Glutamatergic neuron (in vitro differentiated cells): ENCODE measurements around the gene DEXI. TPM values are rescaled to one million over a fixed set of nuclear protein-coding genes. Genes with fewer than 3 reads are reported as not detected.

ENCODE experiments used
- DNase-seq: peaks from one replicate; pipeline ENCODE4 v3.0.0; 2022
- H3K27ac Mint-ChIP-seq: one replicate; pipeline ENCODE4 v1.8.0; 2020; ENCODE audit warnings: mild to moderate bottlenecking, mixed read lengths, inconsistent platforms; ENCODE audit not compliant: unreplicated experiment
- H3K27me3 Mint-ChIP-seq: one replicate; pipeline ENCODE4 v1.8.0; 2020; ENCODE audit warnings: mild to moderate bottlenecking, moderate library complexity, mixed read lengths, inconsistent platforms; ENCODE audit not compliant: unreplicated experiment
- H3K36me3 Mint-ChIP-seq: one replicate; pipeline ENCODE4 v1.8.0; 2020; ENCODE audit warnings: mild to moderate bottlenecking, mixed read lengths, inconsistent platforms; ENCODE audit not compliant: unreplicated experiment
- H3K4me1 Mint-ChIP-seq: one replicate; pipeline ENCODE4 v1.8.0; 2020; ENCODE audit warnings: mild to moderate bottlenecking, low read depth, mixed read lengths, inconsistent platforms; ENCODE audit not compliant: unreplicated experiment
- H3K4me3 Mint-ChIP-seq: one replicate; pipeline ENCODE4 v1.8.0; 2020; ENCODE audit warnings: mild to moderate bottlenecking, mixed read lengths, inconsistent platforms; ENCODE audit not compliant: unreplicated experiment
- H3K9me3 Mint-ChIP-seq: one replicate; pipeline ENCODE4 v1.8.0; 2020; ENCODE audit warnings: mild to moderate bottlenecking, moderate library complexity, mixed read lengths, inconsistent platforms; ENCODE audit not compliant: unreplicated experiment
- CTCF ChIP-seq: fragments of 200-600 bp; sonication (generic); IDR thresholded peaks from one replicate; pipeline ENCODE4 v1.5.0; 2021; ENCODE audit not compliant: partially characterized antibody, unreplicated experiment
- total RNA-seq: library from RNA; stranded (reverse); fragmentation: NEBNext Ultra II Directional; extraction: Animal tissue kit (Norgen Biotek cat#: 25700); gene quantifications from one replicate; pipeline ENCODE4 v1.2.1, GENCODE V29; 2021; ENCODE audit not compliant: unreplicated experiment

The DEXI gene
- total RNA-seq, 1 donor from 2014 or later, result 37.3 TPM

- TF ChIP-seq CTCF, result no peak
- Mint-ChIP-seq H3K4me1 (no peaks in the 10 kb centered on the region), H3K36me3 (peaks cover 5% of the 10 kb centered on the region)
Measured at GRCh38 chr16:10885246-10885645, 57.0 kb downstream of the DEXI start.

DNA sequence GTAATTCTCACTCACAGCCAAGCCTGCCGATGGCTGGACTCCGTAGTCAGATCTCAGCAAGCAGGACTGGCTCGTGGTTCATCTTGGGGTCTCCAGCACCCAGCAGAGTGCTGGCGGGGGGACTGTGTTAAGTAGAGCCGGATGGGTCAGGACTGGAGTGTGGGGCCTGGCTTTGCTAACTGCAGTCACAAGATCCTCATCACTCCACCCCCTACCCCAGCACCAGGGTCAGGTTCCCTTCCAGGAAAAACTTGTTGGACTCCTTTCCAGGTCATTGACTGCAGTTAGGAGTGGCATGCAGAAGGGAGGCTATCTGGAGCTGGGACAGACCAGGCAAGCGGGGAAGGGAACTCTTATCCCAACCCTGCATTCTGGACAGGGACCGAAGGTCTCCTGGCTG is 59.3 kb downstream of the DEXI start:
- H3K27ac Mint-ChIP-seq, result no peak overlapping the region
- peaks cover 3% of the 10 kb centered on the region for H3K4me1 Mint-ChIP-seq
- peaks cover 5% of the 10 kb centered on the region for H3K36me3 Mint-ChIP-seq
- no peak overlapping the region for H3K4me3 Mint-ChIP-seq
- no peak for TF ChIP-seq CTCF
- peaks cover 3% of the 10 kb centered on the region for H3K27me3 Mint-ChIP-seq
- no peak for DNase-seq
- no peaks in the 10 kb centered on the region for H3K9me3 Mint-ChIP-seq

More at GRCh38 chr16:10885246-10885645, 57.0 kb downstream of the DEXI start:
- no peak overlapping the region for H3K27ac Mint-ChIP-seq
- DNase-seq, result no peak
- H3K9me3 Mint-ChIP-seq, result no peaks in the 10 kb centered on the region
- H3K27me3 Mint-ChIP-seq, result no peaks in the 10 kb centered on the region
- H3K4me3 Mint-ChIP-seq, result no peak overlapping the region

DNA sequence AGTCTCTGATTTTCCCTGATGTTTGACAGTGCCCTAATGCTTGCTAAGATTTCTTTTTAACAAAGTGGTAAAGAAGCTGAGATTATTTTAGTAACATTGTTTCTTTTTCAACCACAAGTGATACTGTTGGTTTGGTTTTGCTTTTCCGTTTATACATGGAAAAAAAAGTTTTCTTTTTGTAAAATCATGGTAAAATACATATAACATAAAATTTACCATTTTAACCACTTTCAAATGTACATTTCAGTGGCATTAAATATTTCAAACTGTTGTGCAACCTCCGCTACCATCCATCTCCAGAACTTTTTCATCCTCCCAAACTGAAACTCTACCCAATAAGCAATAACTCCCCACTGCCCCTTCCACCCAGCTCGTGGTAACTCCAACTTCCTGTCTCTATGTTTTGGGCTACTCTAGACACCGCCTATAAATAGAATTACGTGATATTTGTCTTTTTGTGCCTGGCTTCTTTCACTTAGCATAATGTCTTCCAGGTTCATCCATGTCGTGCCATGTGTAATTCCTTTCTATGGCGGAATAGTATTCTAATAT is 60.7 kb downstream of the DEXI start:
- Mint-ChIP-seq H3K9me3 (no peaks in the 10 kb centered on the region), H3K27ac (no peak overlapping the region), H3K4me3 (no peak overlapping the region), H3K4me1 (peaks cover 16% of the 10 kb centered on the region), H3K36me3 (peaks cover 5% of the 10 kb centered on the region), H3K27me3 (peaks cover 3% of the 10 kb centered on the region)
- DNase-seq, result no peak
- TF ChIP-seq CTCF, result no peak

DNA sequence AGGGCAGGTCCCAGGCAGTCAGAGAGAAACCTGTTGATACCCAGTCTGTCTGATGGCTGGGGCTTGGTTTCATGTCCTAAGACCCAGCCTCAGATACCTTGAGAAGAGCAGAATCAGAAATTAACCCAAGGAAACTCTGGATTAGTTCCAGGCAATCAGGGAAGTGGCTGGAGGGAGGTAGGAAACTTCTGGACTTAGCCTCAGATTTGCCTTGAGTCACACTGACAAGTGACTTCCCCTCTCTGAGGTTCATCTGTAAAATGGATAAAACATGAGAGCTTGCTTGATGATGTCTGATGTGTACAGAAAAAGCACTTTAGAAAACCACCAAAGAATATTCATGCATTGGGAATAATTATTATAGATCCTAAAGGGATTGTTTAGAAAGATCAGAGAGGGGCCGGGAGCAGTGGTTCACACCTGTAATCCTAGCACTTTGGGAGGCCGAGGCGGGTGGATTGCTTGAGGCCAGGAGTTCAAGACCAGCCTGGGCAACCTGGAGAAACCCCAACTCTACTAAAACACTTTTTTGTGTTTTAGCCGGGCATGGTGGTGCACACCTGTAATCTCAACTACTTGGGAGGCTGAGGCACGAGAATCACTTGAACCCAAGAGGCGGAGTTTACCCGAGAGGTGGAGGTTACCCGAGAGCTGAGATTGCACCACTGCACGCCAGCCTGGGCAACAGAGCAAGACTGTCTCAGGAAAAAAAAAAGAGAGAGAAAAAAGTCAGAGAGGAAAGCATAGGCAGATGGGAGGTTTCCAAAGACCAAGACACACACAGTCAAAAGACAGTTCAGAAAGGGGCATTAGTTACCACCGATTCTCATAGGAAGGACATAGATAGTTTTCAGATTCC is 61.4 kb downstream of the DEXI start:
- no peak for DNase-seq
- TF ChIP-seq CTCF, result no peak
- H3K4me3 Mint-ChIP-seq, result no peak overlapping the region
- H3K27me3 Mint-ChIP-seq, result peaks cover 6% of the 10 kb centered on the region
- peaks cover 20% of the 10 kb centered on the region for H3K4me1 Mint-ChIP-seq
- H3K27ac Mint-ChIP-seq, result no peak overlapping the region
- H3K9me3 Mint-ChIP-seq, result no peaks in the 10 kb centered on the region
- H3K36me3 Mint-ChIP-seq, result peaks cover 5% of the 10 kb centered on the region
